Activated CD8-positive, alpha-beta T cell treated with anti-CD3 and anti-CD28 coated beads for 36 hours (primary cell): ENCODE results near the gene CACNA1S. TPM values are rescaled to one million over a fixed set of nuclear protein-coding genes. Genes with fewer than 3 reads are reported as not detected.
A peak's percentile ranks its signal among the peaks of the same experiment; 100 is the strongest.

Experiments
- ATAC-seq: fragments of 200-7000 bp; cut with Tn5 transposase; one replicate; pipeline ENCODE4 v1.10.0; 2021; ENCODE audit warnings: mild to moderate bottlenecking, moderate library complexity
- CTCF ChIA-PET: fragments of 350-600 bp; sonication (Branson Sonifier 250); formaldehyde crosslinking; loops from one replicate; lab custom pipeline; 2021; ENCODE audit warnings: antibody characterized with exemption; lab: Charles Lee
- POLR2A ChIA-PET: fragments of 350-600 bp; sonication (Branson Sonifier 250); formaldehyde crosslinking; loops from one replicate; lab custom pipeline; 2021; ENCODE audit warnings: antibody characterized with exemption; lab: Charles Lee
- DNase-seq: peaks from one replicate; pipeline ENCODE4 v3.0.0-alpha.2; 2020
- H3K27ac Mint-ChIP-seq: one replicate; pipeline ENCODE4 v1.8.0; 2021; ENCODE audit warnings: mild to moderate bottlenecking, mixed read lengths
- H3K27me3 Mint-ChIP-seq: one replicate; pipeline ENCODE4 v1.8.0; 2021; ENCODE audit warnings: mixed read lengths
- H3K36me3 Mint-ChIP-seq: one replicate; pipeline ENCODE4 v1.8.0; 2021; ENCODE audit warnings: low read depth, mixed read lengths
- H3K4me1 Mint-ChIP-seq: one replicate; pipeline ENCODE4 v1.8.0; 2021; ENCODE audit warnings: low read depth, mixed read lengths
- H3K4me3 Mint-ChIP-seq: one replicate; pipeline ENCODE4 v1.8.0; 2021; ENCODE audit warnings: mild to moderate bottlenecking, moderate library complexity, mixed read lengths
- H3K9me3 Mint-ChIP-seq: one replicate; pipeline ENCODE4 v1.8.0; 2021; ENCODE audit warnings: mixed read lengths
- CTCF ChIP-seq: fragments of 200-600 bp; IDR thresholded peaks from one replicate; pipeline ENCODE4 v1.8.0; 2022; ENCODE audit warnings: antibody characterized with exemption, mild to moderate bottlenecking
- intact Hi-C: fragments of 100-400 bp; cut with micrococcal nuclease; formaldehyde crosslinking; loops from one replicate; pipeline ENCODE4 v1.10.0; 2022
- total RNA-seq, 2 experiments: library from RNA; stranded (reverse); gene quantifications; one replicate each; pipeline ENCODE4 v1.2.3, GENCODE V29; 2021

The CACNA1S gene
- total RNA-seq, 2 experiments from 2014 or later, result not detected

- POLR2A ChIA-PET, result interaction anchor here (0.9 to 2.2 kb wide), 5 partner anchors 13 to 394 kb away, joined by 3 to 6 read pairs (median 3); partner anchors contain the start of gene DDX59
These were observed 89.8 kb downstream of the CACNA1S start for GRCh38 chr1:201022493-201022819.

GRCh38 chr1:201021630-201022492 lies 90.4 kb downstream of the CACNA1S start:
- Mint-ChIP-seq H3K27me3 (no peaks in the 10 kb centered on the region), H3K4me1 (peaks cover 71% of the 10 kb centered on the region), H3K36me3 (peaks cover 30% of the 10 kb centered on the region), H3K27ac (peak overlapping the region; percentile 97), H3K4me3 (peak overlapping the region; percentile 91), H3K9me3 (no peaks in the 10 kb centered on the region)
- intact Hi-C loops, result no loop called here
- POLR2A ChIA-PET, result interaction anchor here (0.6 to 2.2 kb wide), 10 partner anchors 10 to 394 kb away, joined by 3 to 6 read pairs (median 3); partner anchors contain the start of gene DDX59
- ATAC-seq (peak; percentile 5), DNase-seq (peak; percentile 77)
- CTCF ChIA-PET, result interaction anchor here (0.8 to 10.7 kb wide), 12 partner anchors 9 to 353 kb away, joined by 3 to 109 read pairs (median 6); no protein-coding TSS in a partner anchor
- no peak for TF ChIP-seq CTCF

More at GRCh38 chr1:201022493-201022819, 89.8 kb downstream of the CACNA1S start:
- Mint-ChIP-seq H3K9me3 (no peaks in the 10 kb centered on the region), H3K4me3 (peak overlapping the region; percentile 91), H3K27me3 (no peaks in the 10 kb centered on the region), H3K27ac (peak overlapping the region; percentile 97), H3K4me1 (peaks cover 69% of the 10 kb centered on the region), H3K36me3 (peaks cover 28% of the 10 kb centered on the region)
- no peak for TF ChIP-seq CTCF
- DNase-seq, result no peak
- CTCF ChIA-PET, result interaction anchor here (1.0 to 10.7 kb wide), 8 partner anchors 10 to 354 kb away, joined by 4 to 109 read pairs (median 6); no protein-coding TSS in a partner anchor
- intact Hi-C loops, result no loop called here
- no peak for ATAC-seq

- Mint-ChIP-seq H3K9me3 (no peaks in the 10 kb centered on the region), H3K27me3 (no peaks in the 10 kb centered on the region), H3K27ac (peak overlapping the region; percentile 97), H3K4me3 (peak overlapping the region; percentile 91), H3K36me3 (peaks cover 30% of the 10 kb centered on the region), H3K4me1 (peaks cover 71% of the 10 kb centered on the region)
- POLR2A ChIA-PET, result interaction anchor here (0.7 to 2.2 kb wide), 10 partner anchors 7 to 351 kb away, joined by 3 to 6 read pairs (median 3); partner anchors contain the start of gene DDX59
- intact Hi-C loops, result no loop called here
- peak; percentile 17 for ATAC-seq
- CTCF ChIA-PET, result interaction anchor here (0.8 to 10.7 kb wide), 17 partner anchors 8 to 352 kb away, joined by 3 to 109 read pairs (median 5); no protein-coding TSS in a partner anchor
- peak; percentile 81 for DNase-seq
- TF ChIP-seq CTCF, result peak; percentile 49
These were observed 91.3 kb downstream of the CACNA1S start for GRCh38 chr1:201020721-201021629.

GRCh38 chr1:201020040-201020591 lies 92.1 kb downstream of the CACNA1S start:
- H3K27ac Mint-ChIP-seq, result peak overlapping the region; percentile 97
- H3K9me3 Mint-ChIP-seq, result no peaks in the 10 kb centered on the region

More at GRCh38 chr1:201020040-201020591, 92.1 kb downstream of the CACNA1S start:
- DNase-seq (peak; percentile 79), ATAC-seq (peak; percentile 32)
- H3K4me3 Mint-ChIP-seq, result peak overlapping the region; percentile 91
- peaks cover 34% of the 10 kb centered on the region for H3K36me3 Mint-ChIP-seq
- CTCF ChIA-PET, result interaction anchor here (0.8 to 10.7 kb wide), 15 partner anchors 7 to 262 kb away, joined by 3 to 109 read pairs (median 5); no protein-coding TSS in a partner anchor
- intact Hi-C loops, result no loop called here
- peaks cover 70% of the 10 kb centered on the region for H3K4me1 Mint-ChIP-seq
- no peaks in the 10 kb centered on the region for H3K27me3 Mint-ChIP-seq
- TF ChIP-seq CTCF, result no peak
- POLR2A ChIA-PET, result interaction anchor here (0.5 to 1.6 kb wide), 10 partner anchors 8 to 350 kb away, joined by 3 to 6 read pairs (median 3); partner anchors contain the start of gene DDX59
